ENCODE results near the gene SUB1. TPM values are rescaled to one million over a fixed set of nuclear protein-coding genes. Genes with fewer than 3 reads are reported as not detected.
"Not testable (repeated sequence)": the region's sequence is repeated elsewhere in the genome, so short reads cannot be mapped to it uniquely, and the experiment has no call there.

SUB1 gene
- total RNA-seq, 1 experiment from 2014 or later, result 324 TPM

GRCh38 chr5:32628049-32628844 lies 42.9 kb downstream of the SUB1 start:
- Histone ChIP-seq H3K4me3 (ENCODE audit: low read depth, low read length, poor library complexity, severe bottlenecking) (no peak overlapping the region), H3K27ac (ENCODE audit: low read depth, low read length, poor library complexity, severe bottlenecking) (no peak overlapping the region), H3K27me3 (replicated peaks; ENCODE audit: insufficient read depth, low read depth, low read length, poor library complexity) (no peaks in the 10 kb centered on the region), H3K4me1 (ENCODE audit: insufficient read depth, low read length, poor library complexity, severe bottlenecking) (no peaks in the 10 kb centered on the region), H3K9me3 (ENCODE audit: low read depth, low read length, poor library complexity, severe bottlenecking) (no peaks in the 10 kb centered on the region), H3K36me3 (ENCODE audit: insufficient read depth, low read length, poor library complexity, severe bottlenecking) (no peaks in the 10 kb centered on the region)
- intact Hi-C loops (cut with micrococcal nuclease; ENCODE audit: unreplicated experiment), result loop anchor here (10.0 kb wide), 1 partner anchor 797 kb away; no protein-coding TSS in a partner anchor
- no TSS peak for BruUV-seq (replicated peaks)
- TF ChIP-seq CTCF (conservative IDR thresholded peaks at IDR 0.05; ENCODE audit: low read depth, low read length), result no peak
- TF ChIP-seq EZH2 (IDR thresholded peaks at IDR 0.05; ENCODE audit: borderline replicate concordance, low read depth, low read length, poor library complexity, severe bottlenecking), result no peak
- DNase-seq (ENCODE audit: low spot score), result no peak
- ChIA-PET POLR2A (ENCODE audit: low non-redundant PET) (no interaction called here), CTCF (interaction anchor here (1.0 kb wide), 1 partner anchor 15 kb away, joined by 4 read pairs; no protein-coding TSS in a partner anchor)

- intact Hi-C loops (cut with micrococcal nuclease; ENCODE audit: unreplicated experiment), result no loop called here
- no peak for DNase-seq (ENCODE audit: low spot score)
- BruUV-seq (replicated peaks), result no TSS peak
- no peaks in the 10 kb centered on the region for H3K27me3 ChIP-seq (replicated peaks; ENCODE audit: insufficient read depth, low read depth, low read length, poor library complexity)
- no peak overlapping the region for H3K4me3 ChIP-seq (ENCODE audit: low read depth, low read length, poor library complexity, severe bottlenecking)
- H3K36me3 ChIP-seq (ENCODE audit: insufficient read depth, low read length, poor library complexity, severe bottlenecking), result no peaks in the 10 kb centered on the region
- H3K27ac ChIP-seq (ENCODE audit: low read depth, low read length, poor library complexity, severe bottlenecking), result no peak overlapping the region
- TF ChIP-seq CTCF (conservative IDR thresholded peaks at IDR 0.05; ENCODE audit: low read depth, low read length) (no peak), EZH2 (IDR thresholded peaks at IDR 0.05; ENCODE audit: borderline replicate concordance, low read depth, low read length, poor library complexity, severe bottlenecking) (no peak)
- ChIA-PET POLR2A (ENCODE audit: low non-redundant PET) (no interaction called here), CTCF (no interaction called here)
- H3K9me3 ChIP-seq (ENCODE audit: low read depth, low read length, poor library complexity, severe bottlenecking), result no peaks in the 10 kb centered on the region
- no peaks in the 10 kb centered on the region for H3K4me1 ChIP-seq (ENCODE audit: insufficient read depth, low read length, poor library complexity, severe bottlenecking)
These were observed 45.6 kb downstream of the SUB1 start for GRCh38 chr5:32630867-32631491.

GRCh38 chr5:32633017-32633416 lies 47.7 kb downstream of the SUB1 start:
- H3K4me3 ChIP-seq (ENCODE audit: low read depth, low read length, poor library complexity, severe bottlenecking); H3K27ac ChIP-seq (ENCODE audit: low read depth, low read length, poor library complexity, severe bottlenecking); H3K4me1 ChIP-seq (ENCODE audit: insufficient read depth, low read length, poor library complexity, severe bottlenecking); CTCF ChIA-PET; H3K9me3 ChIP-seq (ENCODE audit: low read depth, low read length, poor library complexity, severe bottlenecking); H3K27me3 ChIP-seq (replicated peaks; ENCODE audit: insufficient read depth, low read depth, low read length, poor library complexity); intact Hi-C loops (cut with micrococcal nuclease; ENCODE audit: unreplicated experiment); POLR2A ChIA-PET (ENCODE audit: low non-redundant PET); H3K36me3 ChIP-seq (ENCODE audit: insufficient read depth, low read length, poor library complexity, severe bottlenecking); DNase-seq (ENCODE audit: low spot score); BruUV-seq (replicated peaks): not testable (repeated sequence)

All from A673 (cell line).